Upper lobe of left lung (tissue), 4 donors: Measurements from ENCODE around the gene FAF1.

ENCODE experiments used
- EP300 ChIP-seq, 4 donors: sonication (generic); formaldehyde crosslinking; IDR thresholded peaks; one replicate each; pipeline ENCODE4 v1.5.1; 2017; ENCODE audit warnings: antibody characterized with exemption in 4 of 4, control low read depth in 2 of 4
- POLR2A ChIP-seq, 4 donors: fragments of 450-650 bp; IDR thresholded peaks; one replicate each; pipeline ENCODE4 v1.5.1; 2016 to 2017; ENCODE audit warnings: antibody characterized with exemption in 4 of 4, mild to moderate bottlenecking in 2 of 4
- POLR2AphosphoS5 ChIP-seq, 2 donors: sonication (generic); formaldehyde crosslinking; IDR thresholded peaks; one replicate each; pipeline ENCODE4 v1.5.1; 2017; ENCODE audit warnings: antibody characterized with exemption in 2 of 2
- TF ChIP-seq, protein P1 (sequence below), 6 experiments: fragments of 450-650 bp in 4 of 6; fragments of 200-600 bp in 2 of 6; sonication (generic) in 2 of 6; IDR thresholded peaks; one replicate each; pipeline ENCODE4 v1.5.1; 2016 to 2019; ENCODE audit warnings: antibody characterized with exemption in 6 of 6

DNA sequence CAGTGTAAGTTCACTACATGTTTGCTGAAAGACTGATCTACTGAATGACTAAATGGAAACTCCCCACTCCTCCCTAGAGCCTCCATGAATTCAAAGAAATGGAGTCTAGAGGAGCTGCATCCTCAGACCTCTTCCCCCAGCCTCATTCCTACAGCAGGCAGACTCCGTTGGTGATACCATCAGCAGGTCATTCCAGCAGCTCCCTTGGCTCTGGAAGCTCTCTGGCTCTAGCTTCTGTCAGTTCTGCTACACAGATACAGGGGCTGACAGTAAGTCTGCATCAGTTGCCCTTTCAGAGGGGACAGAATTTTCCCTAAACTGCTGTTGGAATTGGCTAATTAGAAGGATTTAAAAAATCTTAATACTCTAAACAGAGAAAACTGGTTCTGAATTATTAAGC is 505.2 kb downstream of the FAF1 start:
- TF ChIP-seq, protein P1, sequence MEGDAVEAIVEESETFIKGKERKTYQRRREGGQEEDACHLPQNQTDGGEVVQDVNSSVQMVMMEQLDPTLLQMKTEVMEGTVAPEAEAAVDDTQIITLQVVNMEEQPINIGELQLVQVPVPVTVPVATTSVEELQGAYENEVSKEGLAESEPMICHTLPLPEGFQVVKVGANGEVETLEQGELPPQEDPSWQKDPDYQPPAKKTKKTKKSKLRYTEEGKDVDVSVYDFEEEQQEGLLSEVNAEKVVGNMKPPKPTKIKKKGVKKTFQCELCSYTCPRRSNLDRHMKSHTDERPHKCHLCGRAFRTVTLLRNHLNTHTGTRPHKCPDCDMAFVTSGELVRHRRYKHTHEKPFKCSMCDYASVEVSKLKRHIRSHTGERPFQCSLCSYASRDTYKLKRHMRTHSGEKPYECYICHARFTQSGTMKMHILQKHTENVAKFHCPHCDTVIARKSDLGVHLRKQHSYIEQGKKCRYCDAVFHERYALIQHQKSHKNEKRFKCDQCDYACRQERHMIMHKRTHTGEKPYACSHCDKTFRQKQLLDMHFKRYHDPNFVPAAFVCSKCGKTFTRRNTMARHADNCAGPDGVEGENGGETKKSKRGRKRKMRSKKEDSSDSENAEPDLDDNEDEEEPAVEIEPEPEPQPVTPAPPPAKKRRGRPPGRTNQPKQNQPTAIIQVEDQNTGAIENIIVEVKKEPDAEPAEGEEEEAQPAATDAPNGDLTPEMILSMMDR (IDR thresholded peaks at IDR 0.05), result no peak
- no peak for TF ChIP-seq EP300 (IDR thresholded peaks at IDR 0.05)
- TF ChIP-seq POLR2A (IDR thresholded peaks at IDR 0.05), result no peak
- no peak for TF ChIP-seq POLR2AphosphoS5 (IDR thresholded peaks at IDR 0.05)
